Measurements from ENCODE around the gene PHPT1.
"Not testable (repeated sequence)": the region's sequence is repeated elsewhere in the genome, so short reads cannot be mapped to it uniquely, and the experiment has no call there.

The PHPT1 gene

GRCh38 chr9:136823136-136824046 is 25.8 kb upstream of the PHPT1 start:
- no peak for DNase-seq

GRCh38 chr9:136824496-136825225 is 24.5 kb upstream of the PHPT1 start:
- no peak for DNase-seq

- DNase-seq: no peak
Measured at GRCh38 chr9:136825295-136826187, 23.7 kb upstream of the PHPT1 start.

GRCh38 chr9:136826188-136826541 is 23.0 kb upstream of the PHPT1 start:
- no peak for DNase-seq

- DNase-seq: no peak
Measured at GRCh38 chr9:136826703-136827582, 22.3 kb upstream of the PHPT1 start.

- no peak for DNase-seq
Measured at GRCh38 chr9:136827794-136828473, 21.3 kb upstream of the PHPT1 start.

- DNase-seq: no peak
Measured at GRCh38 chr9:136828474-136829140, 20.6 kb upstream of the PHPT1 start.

GRCh38 chr9:136829412-136829811 is 19.8 kb upstream of the PHPT1 start:
- no peak for DNase-seq

- DNase-seq: no peak
Measured at GRCh38 chr9:136829981-136830885, 19.0 kb upstream of the PHPT1 start.

GRCh38 chr9:136831002-136831719 is 18.0 kb upstream of the PHPT1 start:
- DNase-seq: no peak

GRCh38 chr9:136831720-136832104 is 17.5 kb upstream of the PHPT1 start:
- DNase-seq: no peak

GRCh38 chr9:136832581-136832980 is 16.6 kb upstream of the PHPT1 start:
- DNase-seq: no peak

- DNase-seq: not testable (repeated sequence)
Measured at GRCh38 chr9:136833381-136834048, 15.7 kb upstream of the PHPT1 start.

GRCh38 chr9:136835162-136835931 is 13.9 kb upstream of the PHPT1 start:
- peak; percentile 18 for DNase-seq

- DNase-seq: no peak
Measured at GRCh38 chr9:136835932-136836904, 13.0 kb upstream of the PHPT1 start.

GRCh38 chr9:136837146-136837855 is 11.9 kb upstream of the PHPT1 start:
- no peak for DNase-seq
